ENCODE data around the gene IDH2. TPM values are rescaled to one million over a fixed set of nuclear protein-coding genes. Genes with fewer than 3 reads are reported as not detected.

The IDH2 gene
- total RNA-seq, 1 donor from 2014 or later: 79.1 TPM

DNA sequence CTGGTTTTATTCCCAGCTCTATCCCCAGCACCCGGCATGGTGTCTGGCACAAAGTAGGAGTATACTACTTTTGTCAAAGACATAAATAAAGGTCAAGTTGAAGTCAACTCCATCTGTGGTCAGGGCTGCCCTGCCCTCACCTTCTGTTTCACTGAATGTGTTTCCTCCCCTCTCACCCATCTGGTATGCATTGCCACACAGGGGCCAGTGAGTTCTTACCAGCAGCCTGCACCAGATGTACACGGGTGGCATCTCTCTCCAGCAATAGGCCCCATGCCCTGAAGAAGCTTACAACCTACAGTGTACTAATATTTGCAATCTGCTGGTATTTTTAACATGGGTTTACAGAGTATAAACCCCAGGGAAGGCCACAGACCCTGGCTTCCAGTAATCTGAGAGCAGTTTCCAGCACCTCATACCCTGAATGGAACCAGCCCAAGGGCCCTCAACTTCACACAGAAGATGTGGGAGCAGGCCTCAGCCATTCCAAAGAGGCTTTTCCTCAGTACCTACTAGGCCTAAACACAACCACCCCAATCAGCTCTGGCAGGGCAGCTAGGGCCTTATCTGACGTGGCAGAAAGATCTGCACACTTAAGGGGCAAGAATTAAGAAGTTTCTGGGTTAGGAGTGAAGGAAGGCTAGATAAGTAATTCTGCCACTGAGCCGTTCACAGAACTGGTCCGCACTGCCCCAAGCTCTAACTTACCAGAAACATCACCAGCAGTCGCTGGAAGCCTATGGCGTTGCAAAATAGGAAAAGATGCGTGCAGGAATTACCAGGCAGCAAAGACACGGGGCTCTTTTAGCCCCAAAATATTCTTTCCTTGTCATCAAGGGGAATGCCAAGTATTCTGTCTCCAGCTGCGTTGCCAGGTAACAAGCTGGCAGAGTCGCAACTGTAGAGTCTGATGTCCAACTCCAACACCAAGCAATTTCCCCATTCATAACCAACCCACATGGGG lies 2.1 kb downstream of the IDH2 start:
- DNase-seq (ENCODE audit: low read depth): no peak
- Histone ChIP-seq H3K27me3 (ENCODE audit: control insufficient read depth, insufficient read depth, low read length) (no peaks in the 10 kb centered on the region), H3K4me3 (ENCODE audit: low read depth, low read length) (no peak overlapping the region), H3K36me3 (ENCODE audit: control insufficient read depth, insufficient read depth, low read length) (no peaks in the 10 kb centered on the region)
- TF ChIP-seq, protein P1, sequence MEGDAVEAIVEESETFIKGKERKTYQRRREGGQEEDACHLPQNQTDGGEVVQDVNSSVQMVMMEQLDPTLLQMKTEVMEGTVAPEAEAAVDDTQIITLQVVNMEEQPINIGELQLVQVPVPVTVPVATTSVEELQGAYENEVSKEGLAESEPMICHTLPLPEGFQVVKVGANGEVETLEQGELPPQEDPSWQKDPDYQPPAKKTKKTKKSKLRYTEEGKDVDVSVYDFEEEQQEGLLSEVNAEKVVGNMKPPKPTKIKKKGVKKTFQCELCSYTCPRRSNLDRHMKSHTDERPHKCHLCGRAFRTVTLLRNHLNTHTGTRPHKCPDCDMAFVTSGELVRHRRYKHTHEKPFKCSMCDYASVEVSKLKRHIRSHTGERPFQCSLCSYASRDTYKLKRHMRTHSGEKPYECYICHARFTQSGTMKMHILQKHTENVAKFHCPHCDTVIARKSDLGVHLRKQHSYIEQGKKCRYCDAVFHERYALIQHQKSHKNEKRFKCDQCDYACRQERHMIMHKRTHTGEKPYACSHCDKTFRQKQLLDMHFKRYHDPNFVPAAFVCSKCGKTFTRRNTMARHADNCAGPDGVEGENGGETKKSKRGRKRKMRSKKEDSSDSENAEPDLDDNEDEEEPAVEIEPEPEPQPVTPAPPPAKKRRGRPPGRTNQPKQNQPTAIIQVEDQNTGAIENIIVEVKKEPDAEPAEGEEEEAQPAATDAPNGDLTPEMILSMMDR (IDR thresholded peaks at IDR 0.05; ENCODE audit: insufficient read depth, low read length, poor library complexity, severe bottlenecking): no peak

DNA sequence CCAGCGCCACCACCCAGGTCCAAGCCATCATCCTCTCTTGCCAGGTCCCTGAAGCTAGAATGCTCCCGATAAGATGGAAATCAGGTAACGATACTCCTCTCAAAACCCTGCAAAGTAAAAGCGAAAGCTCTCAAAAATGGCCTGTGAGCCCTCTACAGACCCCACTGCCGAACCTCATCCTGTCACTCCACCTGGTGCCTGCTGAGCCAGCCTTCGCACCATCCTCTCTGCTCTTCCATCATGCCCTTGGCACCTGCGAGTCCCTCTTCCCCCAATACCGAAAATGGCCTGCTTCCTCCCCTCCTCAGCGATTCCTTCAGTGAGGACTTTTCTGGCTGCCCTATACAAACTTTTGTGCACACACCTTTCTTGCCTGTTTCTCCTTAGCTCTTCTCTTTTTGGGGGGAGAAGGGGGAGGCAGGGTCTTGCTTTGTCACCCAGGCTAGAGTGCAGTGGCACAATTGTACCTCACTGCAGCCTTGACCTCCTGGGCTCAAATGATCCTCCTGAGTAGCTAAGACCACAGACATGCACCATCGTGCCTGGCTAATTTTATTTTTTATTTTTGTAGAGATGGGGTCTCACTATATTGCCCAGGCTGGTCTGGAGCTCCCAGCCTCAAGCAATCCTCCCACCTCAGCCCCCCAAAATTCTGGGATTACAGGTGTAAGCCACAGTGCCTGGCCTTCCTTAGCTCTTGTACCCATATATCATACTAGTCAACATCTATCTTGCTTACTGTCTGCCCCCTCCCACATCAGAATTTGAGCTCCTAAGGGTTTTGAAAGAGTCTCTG lies 3.0 kb downstream of the IDH2 start:
- H3K36me3 ChIP-seq (ENCODE audit: control insufficient read depth, insufficient read depth, low read length): no peaks in the 10 kb centered on the region
- H3K27me3 ChIP-seq (ENCODE audit: control insufficient read depth, insufficient read depth, low read length): no peaks in the 10 kb centered on the region
- no peak for DNase-seq (ENCODE audit: low read depth)
- TF ChIP-seq, protein P1 (IDR thresholded peaks at IDR 0.05; ENCODE audit: insufficient read depth, low read length, poor library complexity, severe bottlenecking): no peak
- H3K4me3 ChIP-seq (ENCODE audit: low read depth, low read length): no peak overlapping the region

DNA sequence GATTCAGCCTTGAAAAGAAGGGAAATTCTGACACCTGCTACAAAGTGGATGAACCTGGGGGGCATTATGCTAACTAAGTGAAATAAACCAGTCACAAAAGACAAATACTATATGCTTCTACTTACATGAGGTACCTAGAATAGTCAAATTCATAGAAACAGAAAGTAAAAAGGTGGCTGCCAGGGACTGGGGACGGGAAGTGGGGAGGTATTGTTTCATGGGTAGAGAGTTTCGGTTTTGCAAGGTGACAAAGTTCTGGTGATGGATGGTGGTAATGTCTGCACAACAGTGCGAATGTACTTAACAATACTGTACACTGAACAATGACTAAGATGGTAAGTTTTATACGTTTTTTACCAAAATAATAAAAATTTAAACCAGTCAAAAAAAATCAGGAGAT lies 4.8 kb downstream of the IDH2 start:
- no peak overlapping the region for H3K4me3 ChIP-seq (ENCODE audit: low read depth, low read length)
- no peaks in the 10 kb centered on the region for H3K36me3 ChIP-seq (ENCODE audit: control insufficient read depth, insufficient read depth, low read length)
- TF ChIP-seq, protein P1 (IDR thresholded peaks at IDR 0.05; ENCODE audit: insufficient read depth, low read length, poor library complexity, severe bottlenecking): no peak
- DNase-seq (ENCODE audit: low read depth): no peak
- H3K27me3 ChIP-seq (ENCODE audit: control insufficient read depth, insufficient read depth, low read length): no peaks in the 10 kb centered on the region

DNA sequence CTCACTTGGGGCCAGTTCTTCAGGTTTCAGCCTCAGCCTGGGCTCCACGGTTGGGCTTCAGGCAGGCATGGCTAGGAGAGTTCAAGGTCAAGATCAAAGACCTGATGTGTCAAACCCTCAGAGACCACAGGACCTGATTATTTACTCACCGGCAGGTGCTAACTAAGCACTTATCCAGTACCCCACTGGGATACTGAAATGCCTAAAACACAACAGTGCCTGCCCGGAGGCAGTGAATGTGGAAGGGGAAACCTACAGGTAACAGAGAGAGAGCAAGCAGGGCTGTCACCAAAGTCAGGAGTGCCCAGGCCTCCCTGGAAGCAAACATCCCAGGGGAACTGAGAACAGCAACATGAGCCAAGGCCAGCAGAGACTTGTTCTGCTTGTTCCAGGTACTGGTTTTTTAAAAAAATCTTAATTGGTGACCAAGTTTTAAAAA lies 6.7 kb downstream of the IDH2 start:
- Histone ChIP-seq H3K36me3 (ENCODE audit: control insufficient read depth, insufficient read depth, low read length) (no peaks in the 10 kb centered on the region), H3K27me3 (ENCODE audit: control insufficient read depth, insufficient read depth, low read length) (no peaks in the 10 kb centered on the region), H3K4me3 (ENCODE audit: low read depth, low read length) (no peak overlapping the region)
- TF ChIP-seq, protein P1 (IDR thresholded peaks at IDR 0.05; ENCODE audit: insufficient read depth, low read length, poor library complexity, severe bottlenecking): no peak
- no peak for DNase-seq (ENCODE audit: low read depth)

DNA sequence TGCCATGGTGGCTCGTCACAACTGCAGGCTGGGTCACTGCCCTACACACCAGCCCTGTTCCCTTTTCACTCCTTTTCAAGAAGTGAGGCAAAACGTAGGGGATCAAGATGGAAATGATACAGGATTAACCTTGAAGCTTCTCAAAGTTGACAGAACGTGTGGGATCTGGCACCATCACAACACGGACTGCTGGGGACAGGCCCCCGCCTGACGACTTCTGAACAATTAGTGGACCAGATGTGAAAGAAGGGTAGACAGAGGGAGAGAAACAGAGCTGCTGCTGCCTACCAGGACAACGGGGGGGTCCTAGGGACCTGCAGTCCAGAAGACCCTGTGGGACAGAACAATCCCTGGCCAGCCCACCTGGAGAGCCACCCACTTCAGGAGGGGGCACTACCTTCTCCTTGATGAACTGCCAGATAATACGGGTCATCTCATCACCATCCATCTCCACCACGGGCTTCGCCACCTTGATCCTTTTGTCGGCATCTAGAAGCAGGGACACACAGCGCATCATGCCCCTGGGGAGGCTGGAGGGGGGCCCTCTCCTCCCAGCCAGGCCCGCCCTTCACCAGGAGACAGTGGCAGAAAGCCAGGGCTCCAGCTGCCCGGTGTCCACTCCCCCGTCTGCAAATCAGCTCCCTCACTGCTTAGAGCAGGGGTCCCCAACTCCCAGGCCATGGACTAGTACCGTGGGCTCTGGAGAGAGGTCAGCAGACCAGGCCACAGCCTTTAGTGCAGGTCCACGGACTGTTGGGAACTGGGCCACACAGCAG lies 10.9 kb downstream of the IDH2 start:
- TF ChIP-seq, protein P1 (IDR thresholded peaks at IDR 0.05; ENCODE audit: insufficient read depth, low read length, poor library complexity, severe bottlenecking): no peak
- peaks cover 4% of the 10 kb centered on the region for H3K36me3 ChIP-seq (ENCODE audit: control insufficient read depth, insufficient read depth, low read length)
- H3K4me3 ChIP-seq (ENCODE audit: low read depth, low read length): no peak overlapping the region
- no peaks in the 10 kb centered on the region for H3K27me3 ChIP-seq (ENCODE audit: control insufficient read depth, insufficient read depth, low read length)
- no peak for DNase-seq (ENCODE audit: low read depth)
